Right ventricle myocardium superior (tissue), 1 donor: ENCODE measurements around the gene ATG2B. TPM values are rescaled to one million over a fixed set of nuclear protein-coding genes. Genes with fewer than 3 reads are reported as not detected.
"Not testable (repeated sequence)": the region's sequence is repeated elsewhere in the genome, so short reads cannot be mapped to it uniquely, and the experiment has no call there.

Experiments used
- ATAC-seq: fragments of 200-7000 bp; cut with Tn5 transposase; one replicate; pipeline ENCODE4 v1.9.1; 2020; ENCODE audit warnings: mild to moderate bottlenecking; ENCODE audit not compliant: poor library complexity
- DNase-seq: peaks from one replicate; pipeline ENCODE4 v3.0.0-alpha.2; 2020
- intact Hi-C: fragments of 100-400 bp; cut with DNase I; formaldehyde crosslinking; loops from one replicate; pipeline ENCODE4 v1.11.2; 2022
- total RNA-seq: library from RNA; stranded (reverse); fragmentation: NEBNext Ultra II Directional; extraction: Animal tissue kit (Norgen Biotek cat#: 25700); gene quantifications from one replicate; pipeline ENCODE4 v1.2.1, GENCODE V29; 2021
- donor health status: DM: no; HTN: yes; CAD: no; lungs with severe emphysema.

Gene ATG2B
- total RNA-seq, 1 donor from 2014 or later: 10.9 TPM

GRCh38 chr14:96384740-96385139, 21.6 kb upstream of the ATG2B start:
- intact Hi-C loops: no loop called here
- no peak for ATAC-seq

GRCh38 chr14:96384053-96384452, 20.9 kb upstream of the ATG2B start:
- intact Hi-C loops: no loop called here
- DNase-seq (no peak), ATAC-seq (no peak)

More at GRCh38 chr14:96384740-96385139, 21.6 kb upstream of the ATG2B start:
- DNase-seq: no peak

GRCh38 chr14:96383445-96383844, 20.3 kb upstream of the ATG2B start:
- DNase-seq (no peak), ATAC-seq (no peak)
- intact Hi-C loops: no loop called here

GRCh38 chr14:96380735-96381134, 17.6 kb upstream of the ATG2B start:
- DNase-seq (no peak), ATAC-seq (no peak)
- intact Hi-C loops: no loop called here

- intact Hi-C loops: no loop called here
- DNase-seq (no peak), ATAC-seq (no peak)
Measured at GRCh38 chr14:96376093-96376492, 13.0 kb upstream of the ATG2B start.

- no peak for ATAC-seq
- intact Hi-C loops: no loop called here
- no peak for DNase-seq
Measured at GRCh38 chr14:96373538-96373937, 10.4 kb upstream of the ATG2B start.

- DNase-seq (no peak), ATAC-seq (no peak)
- intact Hi-C loops: no loop called here
Measured at GRCh38 chr14:96370528-96370927, 7.4 kb upstream of the ATG2B start.

- intact Hi-C loops: no loop called here
Measured at GRCh38 chr14:96368534-96368933, 5.4 kb upstream of the ATG2B start.

GRCh38 chr14:96364962-96365361, 1.8 kb upstream of the ATG2B start:
- DNase-seq (no peak), ATAC-seq (no peak)
- intact Hi-C loops: no loop called here

More at GRCh38 chr14:96368534-96368933, 5.4 kb upstream of the ATG2B start:
- ATAC-seq (no peak), DNase-seq (no peak)

GRCh38 chr14:96363751-96364336, 703 bp upstream of the ATG2B start:
- DNase-seq (no peak), ATAC-seq (peak; percentile 19)
- intact Hi-C loops: no loop called here

- DNase-seq: no peak
- intact Hi-C loops: no loop called here
- ATAC-seq: peak; percentile 36
Measured at GRCh38 chr14:96362071-96362964, 823 bp downstream of the ATG2B start.

- DNase-seq (no peak), ATAC-seq (no peak)
- intact Hi-C loops: no loop called here
Measured at GRCh38 chr14:96359959-96360358, 3.2 kb downstream of the ATG2B start.

- intact Hi-C loops: no loop called here
- ATAC-seq (no peak), DNase-seq (no peak)
Measured at GRCh38 chr14:96357216-96357615, 5.9 kb downstream of the ATG2B start.

GRCh38 chr14:96354246-96354645, 8.9 kb downstream of the ATG2B start:
- DNase-seq (no peak), ATAC-seq (no peak)
- intact Hi-C loops: no loop called here

- intact Hi-C loops: no loop called here
- DNase-seq (no peak), ATAC-seq (no peak)
Measured at GRCh38 chr14:96352708-96353107, 10.4 kb downstream of the ATG2B start.

GRCh38 chr14:96351986-96352385, 11.2 kb downstream of the ATG2B start:
- ATAC-seq (no peak), DNase-seq (no peak)
- intact Hi-C loops: no loop called here

- intact Hi-C loops: no loop called here
- DNase-seq: no peak
- ATAC-seq: no peak
Measured at GRCh38 chr14:96349286-96350075, 13.7 kb downstream of the ATG2B start.

GRCh38 chr14:96347957-96348356, 15.2 kb downstream of the ATG2B start:
- intact Hi-C loops: not testable (repeated sequence)

GRCh38 chr14:96345669-96346068, 17.5 kb downstream of the ATG2B start:
- DNase-seq: no peak
- ATAC-seq: no peak
- intact Hi-C loops: no loop called here

More at GRCh38 chr14:96347957-96348356, 15.2 kb downstream of the ATG2B start:
- DNase-seq, ATAC-seq: not testable (repeated sequence)
